ENCODE measurements around the gene TMIGD1.
A peak's percentile ranks its signal among the peaks of the same experiment; 100 is the strongest.
"Not testable (repeated sequence)": the region's sequence is repeated elsewhere in the genome, so short reads cannot be mapped to it uniquely, and the experiment has no call there.

Gene TMIGD1

GRCh38 chr17:30360086-30360808 is 26.4 kb upstream of the TMIGD1 start:
- no peak for DNase-seq (ENCODE audit: extremely low read depth in 1 of 2, low read depth in 1 of 2)

GRCh38 chr17:30358055-30358760 is 24.4 kb upstream of the TMIGD1 start:
- no peak for DNase-seq (ENCODE audit: extremely low read depth in 1 of 2, low read depth in 1 of 2)

- DNase-seq (ENCODE audit: extremely low read depth in 1 of 2, low read depth in 1 of 2) = no peak
These were observed 23.6 kb upstream of the TMIGD1 start for GRCh38 chr17:30357476-30357875.

GRCh38 chr17:30354701-30355100 is 20.8 kb upstream of the TMIGD1 start:
- no peak for DNase-seq (ENCODE audit: extremely low read depth in 1 of 2, low read depth in 1 of 2)

GRCh38 chr17:30352240-30352814 is 18.5 kb upstream of the TMIGD1 start:
- no peak for DNase-seq (ENCODE audit: extremely low read depth in 1 of 2, low read depth in 1 of 2)

- no peak for DNase-seq (ENCODE audit: extremely low read depth in 1 of 2, low read depth in 1 of 2)
These were observed 17.9 kb upstream of the TMIGD1 start for GRCh38 chr17:30351735-30352134.

- DNase-seq (ENCODE audit: extremely low read depth in 1 of 2, low read depth in 1 of 2) = not testable (repeated sequence)
These were observed 17.4 kb upstream of the TMIGD1 start for GRCh38 chr17:30351263-30351662.

- DNase-seq (ENCODE audit: extremely low read depth in 1 of 2, low read depth in 1 of 2) = no peak
These were observed 15.4 kb upstream of the TMIGD1 start for GRCh38 chr17:30349252-30349651.

GRCh38 chr17:30347488-30347887 is 13.6 kb upstream of the TMIGD1 start:
- no peak for DNase-seq (ENCODE audit: extremely low read depth in 1 of 2, low read depth in 1 of 2)

GRCh38 chr17:30346221-30346795 is 12.5 kb upstream of the TMIGD1 start:
- DNase-seq (ENCODE audit: extremely low read depth in 1 of 2, low read depth in 1 of 2) = no peak

GRCh38 chr17:30345527-30346075 is 11.7 kb upstream of the TMIGD1 start:
- DNase-seq (ENCODE audit: extremely low read depth in 1 of 2, low read depth in 1 of 2) = peak in 1 of 2 donors; percentile 33

GRCh38 chr17:30345089-30345433 is 11.2 kb upstream of the TMIGD1 start:
- no peak for DNase-seq (ENCODE audit: extremely low read depth in 1 of 2, low read depth in 1 of 2)

- no peak for DNase-seq (ENCODE audit: extremely low read depth in 1 of 2, low read depth in 1 of 2)
These were observed 10.6 kb upstream of the TMIGD1 start for GRCh38 chr17:30344283-30345088.

- no peak for DNase-seq (ENCODE audit: extremely low read depth in 1 of 2, low read depth in 1 of 2)
These were observed 9.9 kb upstream of the TMIGD1 start for GRCh38 chr17:30343796-30344195.

- not testable (repeated sequence) for DNase-seq (ENCODE audit: extremely low read depth in 1 of 2, low read depth in 1 of 2)
These were observed 9.4 kb upstream of the TMIGD1 start for GRCh38 chr17:30343244-30343643.

GRCh38 chr17:30341703-30342249 is 7.9 kb upstream of the TMIGD1 start:
- no peak for DNase-seq (ENCODE audit: extremely low read depth in 1 of 2, low read depth in 1 of 2)

GRCh38 chr17:30340801-30341356 is 7.0 kb upstream of the TMIGD1 start:
- no peak for DNase-seq (ENCODE audit: extremely low read depth in 1 of 2, low read depth in 1 of 2)

GRCh38 chr17:30339086-30339485 is 5.2 kb upstream of the TMIGD1 start:
- no peak for DNase-seq (ENCODE audit: extremely low read depth in 1 of 2, low read depth in 1 of 2)

GRCh38 chr17:30337393-30337999 is 3.6 kb upstream of the TMIGD1 start:
- DNase-seq (ENCODE audit: extremely low read depth in 1 of 2, low read depth in 1 of 2) = no peak
